Uterus (tissue), 4 donors: Measurements from ENCODE around the gene PSMD12. TPM values are rescaled to one million over a fixed set of nuclear protein-coding genes. Genes with fewer than 3 reads are reported as not detected.

Source experiments
- DNase-seq, 2 donors: peaks; one replicate each; pipeline ENCODE4 v3.0.0-alpha.2; 2019 to 2020
- H3K27ac ChIP-seq, 2 donors: fragments of 200-600 bp; sonication (generic); 1 replicate in 1 of 2; 2 replicates in 1 of 2; pipeline ENCODE4 v1.5.1; 2016 to 2018
- H3K27me3 ChIP-seq, 2 donors: fragments of 200-600 bp; sonication (generic); one replicate each; pipeline ENCODE4 v1.5.1; 2018 to 2019; ENCODE audit warnings: control low read depth in 1 of 2
- H3K36me3 ChIP-seq, 2 donors: fragments of 200-600 bp; sonication (generic); one replicate each; pipeline ENCODE4 v1.5.1; 2019; ENCODE audit warnings: control low read depth in 1 of 2
- H3K4me1 ChIP-seq, 2 donors: fragments of 200-600 bp; sonication (generic); one replicate each; pipeline ENCODE4 v1.5.1; 2018 to 2019; ENCODE audit warnings: control low read depth in 1 of 2
- H3K4me3 ChIP-seq, 2 donors: fragments of 200-600 bp; sonication (generic); 1 replicate in 1 of 2; 2 replicates in 1 of 2; pipeline ENCODE4 v1.5.1; 2018 to 2019; ENCODE audit warnings: mild to moderate bottlenecking in 1 of 2
- H3K9me3 ChIP-seq, 2 donors: fragments of 200-600 bp; sonication (generic); one replicate each; pipeline ENCODE4 v1.5.1; 2019; ENCODE audit warnings: control low read depth in 1 of 2
- POLR2A ChIP-seq, 2 donors: fragments of 450-650 bp; IDR thresholded peaks; one replicate each; pipeline ENCODE4 v1.6.1; 2016; ENCODE audit warnings: antibody characterized with exemption in 2 of 2, mild to moderate bottlenecking in 1 of 2, moderate library complexity in 1 of 2
- intact Hi-C: fragments of 100-400 bp; cut with DNase I; formaldehyde crosslinking; loops from one replicate; pipeline ENCODE4 v1.15.1; 2023; ENCODE audit warnings: low total_unique reads
- total RNA-seq, 4 donors: library from RNA; depleted of rRNA in 3 of 4; stranded (reverse); fragments of >200 nt in 3 of 4; gene quantifications; one replicate each; pipeline versions ENCODE4 v1.1.0 to v1.2.4, GENCODE V29; 2014 to 2023
- TF ChIP-seq, protein P1 (sequence below), 4 experiments: fragments of 200-600 bp in 2 of 4; fragments of 450-650 bp in 2 of 4; sonication (generic) in 2 of 4; IDR thresholded peaks; one replicate each; pipeline ENCODE4 v1.5.1; 2016 to 2019; ENCODE audit warnings: antibody characterized with exemption in 4 of 4, mild to moderate bottlenecking in 2 of 4, moderate library complexity in 1 of 4
- donor health status: DM: yes; HTN: yes; CAD: no.

PSMD12 gene
- total RNA-seq, 4 donors from 2014 or later, result 10.5 to 55.6 (median 24.9) TPM

DNA sequence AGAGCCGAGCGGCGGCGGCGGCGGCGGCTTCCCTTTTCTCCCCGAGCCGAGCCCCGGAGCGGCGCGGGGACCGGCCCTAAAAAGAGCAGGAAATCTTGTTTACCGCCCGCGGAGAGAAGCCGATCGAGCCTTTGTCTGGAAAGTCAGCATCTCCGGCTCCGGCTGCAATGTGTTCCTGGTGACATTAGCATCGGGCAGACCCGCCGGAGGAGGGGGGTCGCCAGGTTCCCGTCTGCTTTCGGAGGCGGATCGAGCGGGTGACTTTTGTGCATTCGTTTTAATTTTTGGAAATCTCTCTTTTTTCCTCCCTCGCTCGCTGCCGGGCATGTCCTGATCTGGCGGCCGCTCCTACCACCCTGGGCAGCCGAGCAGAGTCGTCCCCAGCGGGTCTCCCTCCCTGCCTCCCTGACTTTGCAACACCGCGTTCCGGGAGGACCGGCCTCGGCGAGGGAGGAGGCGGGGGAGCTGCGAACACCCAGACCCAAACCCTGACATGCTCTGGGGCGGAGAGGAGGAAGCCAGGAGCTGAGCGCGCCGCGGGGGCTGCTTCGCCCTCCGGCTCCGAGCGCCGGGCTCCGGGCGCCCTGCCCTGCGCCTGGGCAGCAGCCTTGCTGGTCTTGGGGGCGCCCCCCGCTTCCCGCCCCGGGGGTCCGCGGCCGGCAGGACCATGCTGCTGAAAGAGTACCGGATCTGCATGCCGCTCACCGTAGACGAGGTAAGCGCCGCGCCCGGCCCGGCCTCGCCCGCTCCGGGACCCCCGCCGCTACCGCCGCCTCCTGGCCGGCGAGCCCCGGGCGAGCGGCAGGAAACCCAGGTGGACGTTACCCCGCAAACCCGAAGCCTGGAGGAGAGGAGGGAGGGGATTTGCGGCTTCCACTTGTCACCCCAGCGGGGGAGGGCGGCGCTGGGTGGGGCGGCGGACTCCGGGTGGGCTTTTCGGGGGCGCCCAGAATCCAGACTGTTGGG is 11.4 kb upstream of the PSMD12 start:
- H3K9me3 ChIP-seq, result no peaks in the 10 kb centered on the region
- TF ChIP-seq POLR2A (IDR thresholded peaks at IDR 0.05), result peak in 1 of 2 donors; percentile 14
- TF ChIP-seq, protein P1, sequence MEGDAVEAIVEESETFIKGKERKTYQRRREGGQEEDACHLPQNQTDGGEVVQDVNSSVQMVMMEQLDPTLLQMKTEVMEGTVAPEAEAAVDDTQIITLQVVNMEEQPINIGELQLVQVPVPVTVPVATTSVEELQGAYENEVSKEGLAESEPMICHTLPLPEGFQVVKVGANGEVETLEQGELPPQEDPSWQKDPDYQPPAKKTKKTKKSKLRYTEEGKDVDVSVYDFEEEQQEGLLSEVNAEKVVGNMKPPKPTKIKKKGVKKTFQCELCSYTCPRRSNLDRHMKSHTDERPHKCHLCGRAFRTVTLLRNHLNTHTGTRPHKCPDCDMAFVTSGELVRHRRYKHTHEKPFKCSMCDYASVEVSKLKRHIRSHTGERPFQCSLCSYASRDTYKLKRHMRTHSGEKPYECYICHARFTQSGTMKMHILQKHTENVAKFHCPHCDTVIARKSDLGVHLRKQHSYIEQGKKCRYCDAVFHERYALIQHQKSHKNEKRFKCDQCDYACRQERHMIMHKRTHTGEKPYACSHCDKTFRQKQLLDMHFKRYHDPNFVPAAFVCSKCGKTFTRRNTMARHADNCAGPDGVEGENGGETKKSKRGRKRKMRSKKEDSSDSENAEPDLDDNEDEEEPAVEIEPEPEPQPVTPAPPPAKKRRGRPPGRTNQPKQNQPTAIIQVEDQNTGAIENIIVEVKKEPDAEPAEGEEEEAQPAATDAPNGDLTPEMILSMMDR (IDR thresholded peaks at IDR 0.05), result peak in 2 of 4 experiments; percentile 19 to 53
- intact Hi-C loops, result loop anchor here (5.0 kb wide), 1 partner anchor 310 kb away; no protein-coding TSS in a partner anchor
- no peaks in the 10 kb centered on the region for H3K4me1 ChIP-seq
- H3K36me3 ChIP-seq, result no peaks in the 10 kb centered on the region
- no peaks in the 10 kb centered on the region for H3K27me3 ChIP-seq
- H3K27ac ChIP-seq, result peak overlapping the region; percentile 91 to 96
- peak overlapping the region; percentile 74 to 90 for H3K4me3 ChIP-seq
- peak; percentile 46 to 47 for DNase-seq

- Histone ChIP-seq H3K4me3 (peak within 1 kb of the TSS; percentile 74 to 90), H3K27me3 (no peaks in the 10 kb centered on the region), H3K9me3 (no peaks in the 10 kb centered on the region), H3K4me1 (no peaks in the 10 kb centered on the region), H3K27ac (peak within 1 kb of the TSS; percentile 91 to 96), H3K36me3 (no peaks in the 10 kb centered on the region)
- TF ChIP-seq POLR2A (IDR thresholded peaks at IDR 0.05), result peak; percentile 67 to 83
- TF ChIP-seq, protein P1 (IDR thresholded peaks at IDR 0.05), result peak in 2 of 4 experiments; percentile 15 to 20
- peak; percentile 80 to 81 for DNase-seq
- intact Hi-C loops, result loop anchor here (5.0 kb wide), 1 partner anchor 310 kb away; no protein-coding TSS in a partner anchor
Observed at GRCh38 chr17:67376737-67377487, 10.5 kb upstream of the PSMD12 start, which contains the start of gene PITPNC1. Gene PITPNC1, plus strand, starts transcription at chr17:67377281.

DNA sequence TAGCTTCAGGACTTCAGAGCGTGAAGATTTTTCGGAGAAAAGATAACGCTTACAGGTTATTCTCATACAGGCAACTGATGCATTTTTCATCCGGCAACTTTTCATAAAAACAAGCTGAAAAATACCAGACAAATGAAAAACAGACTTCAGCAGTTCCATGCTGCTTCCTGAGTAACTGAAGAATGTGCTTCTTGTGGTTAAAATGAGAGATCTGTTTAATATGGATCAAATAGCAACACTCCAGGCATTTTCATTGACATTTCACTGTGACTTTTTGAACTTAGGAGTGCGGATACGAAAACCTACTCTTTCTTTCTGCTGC is 10.0 kb upstream of the PSMD12 start:
- DNase-seq, result no peak
- no peaks in the 10 kb centered on the region for H3K4me1 ChIP-seq
- intact Hi-C loops, result loop anchor here (5.0 kb wide), 1 partner anchor 311 kb away; no protein-coding TSS in a partner anchor
- H3K27ac ChIP-seq, result peak overlapping the region; percentile 91 to 96
- no peaks in the 10 kb centered on the region for H3K9me3 ChIP-seq
- peak overlapping the region in 1 of 2 donors; percentile 90 for H3K4me3 ChIP-seq
- H3K36me3 ChIP-seq, result no peaks in the 10 kb centered on the region
- H3K27me3 ChIP-seq, result no peaks in the 10 kb centered on the region
- no peak for TF ChIP-seq POLR2A (IDR thresholded peaks at IDR 0.05)
- TF ChIP-seq, protein P1 (IDR thresholded peaks at IDR 0.05), result no peak

DNA sequence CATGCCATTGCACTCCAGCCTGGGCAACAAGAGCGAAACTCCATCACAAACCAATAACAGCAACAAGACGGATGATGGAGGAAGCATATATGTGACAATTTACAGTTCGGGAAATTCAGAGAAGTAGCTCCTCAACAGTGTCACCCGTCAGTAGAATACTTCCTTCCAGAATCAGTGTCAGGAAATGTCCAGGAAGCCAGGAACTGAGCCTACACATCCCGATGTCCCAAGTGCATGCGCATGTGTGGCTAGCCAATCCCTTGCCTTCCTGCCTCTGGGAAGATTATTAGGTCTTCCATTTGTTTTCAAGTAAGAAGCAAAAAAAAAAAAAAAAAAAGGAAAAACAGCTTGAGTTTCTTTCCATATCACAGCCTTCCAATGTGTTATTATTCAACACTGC is 9.3 kb upstream of the PSMD12 start:
- no peak overlapping the region for H3K4me3 ChIP-seq
- no peak for TF ChIP-seq POLR2A (IDR thresholded peaks at IDR 0.05)
- TF ChIP-seq, protein P1 (IDR thresholded peaks at IDR 0.05), result no peak
- no peaks in the 10 kb centered on the region for H3K9me3 ChIP-seq
- intact Hi-C loops, result loop anchor here (5.0 kb wide), 1 partner anchor 312 kb away; no protein-coding TSS in a partner anchor
- no peaks in the 10 kb centered on the region for H3K4me1 ChIP-seq
- H3K36me3 ChIP-seq, result no peaks in the 10 kb centered on the region
- no peaks in the 10 kb centered on the region for H3K27me3 ChIP-seq
- no peak for DNase-seq
- no peak overlapping the region for H3K27ac ChIP-seq
